HG02840 (cell line): ENCODE measurements around the gene GGACT.

Experiments
- ATAC-seq: cut with Tn5 transposase; IDR thresholded peaks from one replicate; pipeline ENCODE4 v1.9.1; 2021; ENCODE audit warnings: mild to moderate bottlenecking, moderate library complexity, moderate number of reproducible peaks; ENCODE audit not compliant: unreplicated experiment, low FRiP score

GGACT gene

GRCh38 chr13:100518394-100519062 lies 70.1 kb downstream of the GGACT start:
- ATAC-seq: no peak

- ATAC-seq: no peak
These were observed 70.9 kb downstream of the GGACT start for GRCh38 chr13:100517728-100518127.

- no peak for ATAC-seq
These were observed 71.5 kb downstream of the GGACT start for GRCh38 chr13:100517135-100517534.

- no peak for ATAC-seq
These were observed 73.2 kb downstream of the GGACT start for GRCh38 chr13:100515410-100515800.

- no peak for ATAC-seq
These were observed 73.7 kb downstream of the GGACT start for GRCh38 chr13:100514788-100515409.

- no peak for ATAC-seq
These were observed 74.5 kb downstream of the GGACT start for GRCh38 chr13:100513987-100514670.

GRCh38 chr13:100513171-100513570 lies 75.4 kb downstream of the GGACT start:
- ATAC-seq: no peak

- ATAC-seq: no peak
These were observed 76.2 kb downstream of the GGACT start for GRCh38 chr13:100512422-100512821.

- ATAC-seq: no peak
These were observed 77.1 kb downstream of the GGACT start for GRCh38 chr13:100511466-100511865.

GRCh38 chr13:100510208-100510957 lies 78.2 kb downstream of the GGACT start:
- no peak for ATAC-seq

- ATAC-seq: no peak
These were observed 79.6 kb downstream of the GGACT start for GRCh38 chr13:100508996-100509395.

GRCh38 chr13:100508455-100508854 lies 80.1 kb downstream of the GGACT start:
- ATAC-seq: no peak

GRCh38 chr13:100506600-100507422 lies 81.8 kb downstream of the GGACT start:
- ATAC-seq: no peak

- ATAC-seq: no peak
These were observed 82.4 kb downstream of the GGACT start for GRCh38 chr13:100506154-100506553.

- ATAC-seq: no peak
These were observed 85.0 kb downstream of the GGACT start for GRCh38 chr13:100503622-100504021.

GRCh38 chr13:100502446-100502845 lies 86.1 kb downstream of the GGACT start:
- no peak for ATAC-seq

GRCh38 chr13:100497389-100497788 lies 91.2 kb downstream of the GGACT start:
- no peak for ATAC-seq

- ATAC-seq: no peak
These were observed 93.1 kb downstream of the GGACT start for GRCh38 chr13:100495455-100495854.

- ATAC-seq: no peak
These were observed 95.2 kb downstream of the GGACT start for GRCh38 chr13:100493418-100493817.

GRCh38 chr13:100491164-100491842 lies 97.3 kb downstream of the GGACT start:
- ATAC-seq: no peak
